CD4-positive, alpha-beta T cell (primary cell): ENCODE results near the gene B4GALT6. TPM values are rescaled to one million over a fixed set of nuclear protein-coding genes. Genes with fewer than 3 reads are reported as not detected.

ENCODE experiments used
- ATAC-seq: fragments of 200-7000 bp; cut with Tn5 transposase; one replicate; pipeline ENCODE4 v1.10.0; 2022; ENCODE audit warnings: mild to moderate bottlenecking; ENCODE audit not compliant: poor library complexity
- CTCF ChIA-PET: fragments of 350-600 bp; sonication (Branson Sonifier 250); formaldehyde crosslinking; loops from one replicate; lab custom pipeline; 2021; ENCODE audit warnings: antibody characterized with exemption, inconsistent platforms; lab: Charles Lee
- POLR2A ChIA-PET: fragments of 350-600 bp; sonication (Branson Sonifier 250); formaldehyde crosslinking; loops from one replicate; lab custom pipeline; 2021; ENCODE audit warnings: antibody characterized with exemption, inconsistent platforms; lab: Charles Lee
- DNase-seq, 14 experiments: peaks; one replicate each; pipeline ENCODE4 v3.0.0-alpha.2; 2013 to 2020; ENCODE audit warnings: mixed read lengths in 2 of 14
- H3K27ac ChIP-seq, 2 donors: one replicate each; pipeline versions ENCODE4 v1.5.1 to v1.7.0; 2013; ENCODE audit warnings: low read length in 2 of 2, low read depth in 1 of 2, mild to moderate bottlenecking in 1 of 2
- H3K27me3 ChIP-seq, 2 experiments: 1 replicate in 1 of 2; 2 replicates in 1 of 2; pipeline versions ENCODE4 v1.6.1 to v1.7.0; 2013; ENCODE audit warnings: low read length in 2 of 2, control low read depth in 1 of 2, mild to moderate bottlenecking in 1 of 2, moderate library complexity in 1 of 2; ENCODE audit not compliant: insufficient read depth in 2 of 2, control insufficient read depth in 1 of 2
- H3K36me3 ChIP-seq: one replicate; pipeline ENCODE4 v1.6.1; 2013; ENCODE audit warnings: low read length, control low read depth; ENCODE audit not compliant: insufficient read depth
- H3K4me1 ChIP-seq: one replicate; pipeline ENCODE4 v1.6.1; 2013; ENCODE audit warnings: low read length, control low read depth; ENCODE audit not compliant: insufficient read depth
- H3K4me3 ChIP-seq: one replicate; pipeline ENCODE4 v1.5.1; 2013; ENCODE audit warnings: mild to moderate bottlenecking, low read length, moderate library complexity
- H3K9me3 ChIP-seq, 2 experiments: 1 replicate in 1 of 2; 2 replicates in 1 of 2; pipeline versions ENCODE4 v1.6.1 to v1.7.0; 2013; ENCODE audit warnings: low read length in 2 of 2, mild to moderate bottlenecking in 2 of 2, control low read depth in 1 of 2, moderate library complexity in 1 of 2; ENCODE audit not compliant: control insufficient read depth in 1 of 2, insufficient read depth in 1 of 2
- H3K27ac Mint-ChIP-seq: one replicate; pipeline ENCODE4 v1.8.0; 2020; ENCODE audit warnings: mixed read lengths
- H3K27me3 Mint-ChIP-seq: one replicate; pipeline ENCODE4 v1.8.0; 2021; ENCODE audit warnings: mixed read lengths
- H3K36me3 Mint-ChIP-seq: one replicate; pipeline ENCODE4 v1.8.0; 2021; ENCODE audit warnings: low read depth, mixed read lengths
- H3K4me1 Mint-ChIP-seq: one replicate; pipeline ENCODE4 v1.8.0; 2021; ENCODE audit warnings: low read depth, mixed read lengths
- H3K4me3 Mint-ChIP-seq: one replicate; pipeline ENCODE4 v1.8.0; 2020; ENCODE audit warnings: mild to moderate bottlenecking, mixed read lengths
- H3K9me3 Mint-ChIP-seq: one replicate; pipeline ENCODE4 v1.8.0; 2020; ENCODE audit warnings: mixed read lengths
- intact Hi-C, 2 experiments: fragments of 100-400 bp; cut with DNase I in 1 of 2; cut with micrococcal nuclease in 1 of 2; formaldehyde crosslinking; loops; one replicate each; pipeline versions ENCODE4 v1.15.1 to v1.9.0; 2023 to 2025; cut with DNase I, micrococcal nuclease
- total RNA-seq, 174 experiments: library from RNA in 2 of 174; stranded (reverse) in 2 of 174; gene quantifications; one replicate each; pipeline ENCODE4 v1.2.3 and lab custom pipeline; 2021 to 2026
- TF ChIP-seq, protein P1 (sequence below): fragments of 200-600 bp; IDR thresholded peaks from one replicate; pipeline ENCODE4 v1.8.0; 2022; ENCODE audit warnings: antibody characterized with exemption, mild to moderate bottlenecking

B4GALT6 gene
- total RNA-seq, 2 experiments from 2014 or later: 0.75 TPM; not detected in 1

- TF ChIP-seq, protein P1, sequence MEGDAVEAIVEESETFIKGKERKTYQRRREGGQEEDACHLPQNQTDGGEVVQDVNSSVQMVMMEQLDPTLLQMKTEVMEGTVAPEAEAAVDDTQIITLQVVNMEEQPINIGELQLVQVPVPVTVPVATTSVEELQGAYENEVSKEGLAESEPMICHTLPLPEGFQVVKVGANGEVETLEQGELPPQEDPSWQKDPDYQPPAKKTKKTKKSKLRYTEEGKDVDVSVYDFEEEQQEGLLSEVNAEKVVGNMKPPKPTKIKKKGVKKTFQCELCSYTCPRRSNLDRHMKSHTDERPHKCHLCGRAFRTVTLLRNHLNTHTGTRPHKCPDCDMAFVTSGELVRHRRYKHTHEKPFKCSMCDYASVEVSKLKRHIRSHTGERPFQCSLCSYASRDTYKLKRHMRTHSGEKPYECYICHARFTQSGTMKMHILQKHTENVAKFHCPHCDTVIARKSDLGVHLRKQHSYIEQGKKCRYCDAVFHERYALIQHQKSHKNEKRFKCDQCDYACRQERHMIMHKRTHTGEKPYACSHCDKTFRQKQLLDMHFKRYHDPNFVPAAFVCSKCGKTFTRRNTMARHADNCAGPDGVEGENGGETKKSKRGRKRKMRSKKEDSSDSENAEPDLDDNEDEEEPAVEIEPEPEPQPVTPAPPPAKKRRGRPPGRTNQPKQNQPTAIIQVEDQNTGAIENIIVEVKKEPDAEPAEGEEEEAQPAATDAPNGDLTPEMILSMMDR: no peak
- ATAC-seq (no peak), DNase-seq (no peak)
- intact Hi-C loops: no loop called here
- Histone ChIP-seq H3K9me3 (no peaks in the 10 kb centered on the region), H3K27ac (no peak overlapping the region), H3K36me3 (no peaks in the 10 kb centered on the region), H3K4me1 (peaks cover 6% of the 10 kb centered on the region), H3K27me3 (no peaks in the 10 kb centered on the region), H3K4me3 (no peak overlapping the region)
- ChIA-PET CTCF (no interaction called here), POLR2A (no interaction called here)
- Mint-ChIP-seq H3K9me3 (no peaks in the 10 kb centered on the region), H3K4me3 (no peak overlapping the region), H3K27ac (no peak overlapping the region), H3K27me3 (no peaks in the 10 kb centered on the region), H3K4me1 (no peaks in the 10 kb centered on the region), H3K36me3 (no peaks in the 10 kb centered on the region)
These were observed 22.4 kb downstream of the B4GALT6 start for GRCh38 chr18:31661965-31662364.

DNA sequence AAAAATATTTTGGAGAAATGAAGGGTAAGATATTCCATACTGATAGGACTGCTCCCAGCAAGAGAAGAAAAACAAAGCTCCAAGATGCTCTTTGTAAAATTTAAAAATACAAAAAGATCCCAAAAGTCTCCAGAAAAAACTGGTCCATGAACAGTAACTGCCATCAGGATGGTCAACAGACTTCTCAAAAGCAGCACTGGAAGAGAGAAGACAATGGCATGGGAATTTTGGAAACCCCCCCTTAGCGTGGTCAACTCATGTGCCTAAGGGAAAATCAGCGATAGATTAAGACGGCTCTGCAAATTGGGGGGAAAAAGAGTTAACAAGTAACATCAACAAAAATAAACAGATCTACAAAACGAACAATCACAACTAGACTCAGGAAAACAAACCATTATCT is 23.6 kb downstream of the B4GALT6 start:
- intact Hi-C loops: no loop called here
- TF ChIP-seq, protein P1: no peak
- no peaks in the 10 kb centered on the region for H3K36me3 Mint-ChIP-seq

DNA sequence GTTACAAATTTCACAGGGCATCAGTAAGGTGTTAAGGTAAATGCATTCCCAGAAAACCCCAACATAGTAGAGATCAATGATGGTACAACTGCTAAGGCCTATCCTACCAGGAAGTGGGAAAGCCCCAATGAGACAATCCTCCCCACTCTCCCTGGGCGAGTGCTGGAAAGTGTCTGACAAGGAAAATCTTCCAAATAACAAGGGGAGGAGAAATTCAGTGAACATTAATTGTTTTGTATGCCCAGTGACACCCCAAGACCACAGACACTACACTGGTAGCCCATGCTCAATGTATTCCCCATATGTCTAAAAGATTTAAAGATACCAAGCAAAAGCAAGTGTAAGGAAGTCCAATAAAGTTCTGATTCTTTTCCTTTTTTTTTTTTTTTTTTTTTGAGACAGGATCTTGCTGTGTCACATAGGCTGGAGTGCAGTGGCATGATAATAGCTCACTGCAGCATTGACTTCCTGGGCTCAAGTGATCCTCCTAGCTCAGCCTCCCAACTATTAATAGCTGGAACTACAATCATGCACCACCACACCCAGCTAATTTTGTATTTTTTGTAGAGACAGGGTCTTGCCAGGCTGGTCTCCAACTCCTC is 24.7 kb downstream of the B4GALT6 start:
- Mint-ChIP-seq H3K4me1 (no peaks in the 10 kb centered on the region), H3K27me3 (no peaks in the 10 kb centered on the region), H3K9me3 (no peaks in the 10 kb centered on the region), H3K36me3 (no peaks in the 10 kb centered on the region), H3K4me3 (no peak overlapping the region), H3K27ac (no peak overlapping the region)
- H3K36me3 ChIP-seq: no peaks in the 10 kb centered on the region
- ChIA-PET POLR2A (no interaction called here), CTCF (no interaction called here)
- H3K9me3 ChIP-seq: no peaks in the 10 kb centered on the region
- H3K27ac ChIP-seq: no peak overlapping the region
- TF ChIP-seq, protein P1: no peak
- DNase-seq (no peak), ATAC-seq (no peak)
- no peak overlapping the region for H3K4me3 ChIP-seq
- intact Hi-C loops: no loop called here
- peaks cover 6% of the 10 kb centered on the region for H3K4me1 ChIP-seq
- peaks cover 4% of the 10 kb centered on the region in 2 experiments for H3K27me3 ChIP-seq

More for the DNA sequence above, 23.6 kb downstream of the B4GALT6 start:
- no peak overlapping the region for H3K27ac ChIP-seq
- DNase-seq: no peak
- peaks cover 6% of the 10 kb centered on the region for H3K4me1 ChIP-seq
- no peaks in the 10 kb centered on the region for H3K9me3 Mint-ChIP-seq
- no peak overlapping the region for H3K4me3 ChIP-seq
- ATAC-seq: no peak
- H3K9me3 ChIP-seq: no peaks in the 10 kb centered on the region
- POLR2A ChIA-PET: no interaction called here
- H3K4me3 Mint-ChIP-seq: no peak overlapping the region
- no peaks in the 10 kb centered on the region for H3K36me3 ChIP-seq
- no peaks in the 10 kb centered on the region for H3K27me3 ChIP-seq
- no peaks in the 10 kb centered on the region for H3K27me3 Mint-ChIP-seq
- no peaks in the 10 kb centered on the region for H3K4me1 Mint-ChIP-seq
- H3K27ac Mint-ChIP-seq: no peak overlapping the region
- CTCF ChIA-PET: no interaction called here
